PC-3 (cell line): ENCODE measurements around the gene CEP76. TPM values are rescaled to one million over a fixed set of nuclear protein-coding genes. Genes with fewer than 3 reads are reported as not detected.

ENCODE experiments used
- ATAC-seq: fragments of 200-7000 bp; cut with Tn5 transposase; 2 replicates; pipeline ENCODE4 v1.9.1; 2020; ENCODE audit warnings: mild to moderate bottlenecking, moderate library complexity
- BruUV-seq: library from RNA; stranded (reverse); fragments of 400-500 nt; replicated peaks from 2 replicates; lab custom pipeline; 2021; lab: Mats Ljungman, UMichigan
- CTCF ChIA-PET: fragments of 300-600 bp; sonication (Branson Sonifier 250); formaldehyde crosslinking; loops from one replicate; lab custom pipeline; 2022; ENCODE audit warnings: antibody characterized with exemption; lab: Charles Lee
- POLR2A ChIA-PET: fragments of 300-600 bp; sonication (Branson Sonifier 250); formaldehyde crosslinking; loops from one replicate; lab custom pipeline; 2022; ENCODE audit warnings: antibody characterized with exemption; ENCODE audit not compliant: unreplicated experiment; lab: Charles Lee
- DNase-seq: peaks from one replicate; pipeline ENCODE4 v3.0.0-alpha.2; 2015
- H2AFZ ChIP-seq: fragments of 300-600 bp; sonication (generic); 2 replicates; pipeline ENCODE4 v1.6.0; 2016; ENCODE audit warnings: antibody characterized with exemption, low read length
- H3F3A ChIP-seq: fragments of 300-600 bp; sonication (generic); one replicate; pipeline ENCODE4 v1.6.0; 2017; ENCODE audit warnings: antibody characterized with exemption, low read length, control low read depth, mild to moderate bottlenecking; ENCODE audit not compliant: unreplicated experiment
- H3K27ac ChIP-seq: fragments of 300-600 bp; sonication (generic); 2 replicates; pipeline ENCODE4 v1.5.1; 2016; ENCODE audit warnings: mild to moderate bottlenecking, low read length
- H3K27me3 ChIP-seq: fragments of 300-600 bp; sonication (generic); 2 replicates; pipeline ENCODE4 v1.6.1; 2016; ENCODE audit warnings: low read length, mixed read lengths
- H3K36me3 ChIP-seq: fragments of 300-600 bp; sonication (generic); 2 replicates; pipeline ENCODE4 v1.6.1; 2016; ENCODE audit warnings: low read depth, mixed run types, low read length, mixed read lengths
- H3K4me1 ChIP-seq: fragments of 300-600 bp; sonication (generic); 2 replicates; pipeline ENCODE4 v1.5.1; 2016; ENCODE audit warnings: low read length; ENCODE audit not compliant: insufficient read depth
- H3K4me2 ChIP-seq: fragments of 300-600 bp; sonication (generic); 2 replicates; pipeline ENCODE4 v1.6.0; 2016; ENCODE audit warnings: low read length
- H3K4me3 ChIP-seq: fragments of 300-600 bp; sonication (generic); 2 replicates; pipeline ENCODE4 v1.5.1; 2016; ENCODE audit warnings: mild to moderate bottlenecking, low read length, mixed read lengths
- H3K79me2 ChIP-seq: fragments of 300-600 bp; sonication (generic); 2 replicates; pipeline ENCODE4 v1.6.1; 2017; ENCODE audit warnings: low read length, mixed read lengths
- H3K9ac ChIP-seq: fragments of 300-600 bp; sonication (generic); 2 replicates; pipeline ENCODE4 v1.6.0; 2016; ENCODE audit warnings: mild to moderate bottlenecking, low read length
- H3K9me2 ChIP-seq: fragments of 300-600 bp; sonication (generic); replicated peaks from 2 replicates; pipeline ENCODE4 v1.6.1; 2016; ENCODE audit warnings: mixed run types, low read length, mixed read lengths
- H3K9me3 ChIP-seq: fragments of 300-600 bp; sonication (generic); 2 replicates; pipeline ENCODE4 v1.6.1; 2016; ENCODE audit warnings: low read length, mixed read lengths
- H4K20me1 ChIP-seq: fragments of 300-600 bp; sonication (generic); 2 replicates; pipeline ENCODE4 v1.6.1; 2016; ENCODE audit warnings: low read length, mixed read lengths
- CTCF ChIP-seq: fragments of 300-600 bp; sonication (generic); conservative IDR thresholded peaks from 2 replicates; pipeline ENCODE4 v1.5.1; 2017; ENCODE audit warnings: antibody characterized with exemption, low read depth, mild to moderate bottlenecking, low read length
- EZH2 ChIP-seq: fragments of 300-600 bp; sonication (generic); IDR thresholded peaks from one replicate; pipeline ENCODE4 v1.6.1; 2017; ENCODE audit warnings: antibody characterized with exemption, mild to moderate bottlenecking, low read length; ENCODE audit not compliant: unreplicated experiment
- EZH2phosphoT487 ChIP-seq: fragments of 300-600 bp; sonication (generic); IDR thresholded peaks from 2 replicates; pipeline ENCODE4 v1.6.1; 2018; ENCODE audit warnings: mild to moderate bottlenecking, antibody characterized with exemption, low read length, borderline replicate concordance
- intact Hi-C: fragments of 100-400 bp; cut with micrococcal nuclease; formaldehyde crosslinking; loops from 2 replicates; pipeline ENCODE4 v1.9.0; 2023
- total RNA-seq: library from RNA; depleted of rRNA; stranded (reverse); fragments of >200 nt; gene quantifications from 2 replicates; pipeline ENCODE4 v1.2.3, GENCODE V29; 2014

Gene CEP76
- total RNA-seq, 1 experiment from 2014 or later, result 25.1 TPM

- H3K9ac ChIP-seq, result peak within 1 kb of the TSS; percentile 81
- peaks cover 55% of the 10 kb centered on the region for H3K79me2 ChIP-seq
- peak within 1 kb of the TSS; percentile 82 for H3K4me2 ChIP-seq
- DNase-seq (peak; percentile 74), ATAC-seq (peak; percentile 77)
- peak within 1 kb of the TSS; percentile 78 for H3K4me3 ChIP-seq
- H3K9me3 ChIP-seq, result no peaks in the 10 kb centered on the region
- BruUV-seq, result no TSS peak
- H3F3A ChIP-seq, result no peaks in the 10 kb centered on the region
- H3K4me1 ChIP-seq, result peaks cover 41% of the 10 kb centered on the region
- intact Hi-C loops, result loop anchor here (1.0 to 5.0 kb wide), 6 partner anchors 15 to 329 kb away; no protein-coding TSS in a partner anchor
- H3K27ac ChIP-seq, result peak within 1 kb of the TSS; percentile 27
- H3K36me3 ChIP-seq, result no peaks in the 10 kb centered on the region
- H2AFZ ChIP-seq, result peak within 1 kb of the TSS; percentile 95
- peaks cover 20% of the 10 kb centered on the region for H4K20me1 ChIP-seq
- TF ChIP-seq EZH2phosphoT487, result no peak
- no peak for TF ChIP-seq CTCF
- no peak for TF ChIP-seq EZH2
- POLR2A ChIA-PET, result interaction anchor here (0.6 kb wide), 1 partner anchor 51 kb away, joined by 4 read pairs; no protein-coding TSS in a partner anchor
- H3K27me3 ChIP-seq, result no peaks in the 10 kb centered on the region
- no peaks in the 10 kb centered on the region for H3K9me2 ChIP-seq
- CTCF ChIA-PET, result interaction anchor here (0.6 to 0.7 kb wide), 2 partner anchors 46 to 118 kb away, joined by 3 read pairs; no protein-coding TSS in a partner anchor
Measured at GRCh38 chr18:12657684-12658425, 44.7 kb downstream of the CEP76 start, which contains the start of gene SPIRE1. Gene SPIRE1 (minus strand): TSS chr18:12658107. CDS start chr18:12657866, 241 bp downstream.

GRCh38 chr18:12656938-12657683 is 45.4 kb downstream of the CEP76 start:
- intact Hi-C loops, result loop anchor here (2.0 to 5.0 kb wide), 2 partner anchors 14 to 180 kb away; no protein-coding TSS in a partner anchor
- peak overlapping the region; percentile 81 for H3K4me2 ChIP-seq
- no peak for TF ChIP-seq CTCF
- TF ChIP-seq EZH2, result no peak
- no peak for TF ChIP-seq EZH2phosphoT487
- peak overlapping the region; percentile 6 for H3K27ac ChIP-seq
- H3K4me1 ChIP-seq, result peaks cover 48% of the 10 kb centered on the region
- peak overlapping the region; percentile 73 for H3K9ac ChIP-seq
- ChIA-PET POLR2A (interaction anchor here (0.6 kb wide), 1 partner anchor 50 kb away, joined by 4 read pairs; no protein-coding TSS in a partner anchor), CTCF (interaction anchor here (0.7 kb wide), 1 partner anchor 46 kb away, joined by 3 read pairs; no protein-coding TSS in a partner anchor)
- DNase-seq, result peak; percentile 27
- H3K36me3 ChIP-seq, result no peaks in the 10 kb centered on the region
- peaks cover 25% of the 10 kb centered on the region for H4K20me1 ChIP-seq
- peaks cover 63% of the 10 kb centered on the region for H3K79me2 ChIP-seq
- no peaks in the 10 kb centered on the region for H3K27me3 ChIP-seq
- peak overlapping the region; percentile 78 for H3K4me3 ChIP-seq
- H3K9me2 ChIP-seq, result no peaks in the 10 kb centered on the region
- ATAC-seq, result peak; percentile 27
- no peaks in the 10 kb centered on the region for H3K9me3 ChIP-seq
- no TSS peak for BruUV-seq
- no peaks in the 10 kb centered on the region for H3F3A ChIP-seq
- peak overlapping the region; percentile 53 for H2AFZ ChIP-seq
